ENCODE results near the gene PRTFDC1.
"Not testable (repeated sequence)": the region's sequence is repeated elsewhere in the genome, so short reads cannot be mapped to it uniquely, and the experiment has no call there.

The PRTFDC1 gene

GRCh38 chr10:24920907-24921881 is 31.2 kb downstream of the PRTFDC1 start:
- Histone ChIP-seq H3K4me3 (ENCODE audit: low read depth in 1 of 2, low read length in 2 of 2) (no peak overlapping the region), H3K4me1 (ENCODE audit: control insufficient read depth in 1 of 2, insufficient read depth in 2 of 2, low read length in 2 of 2) (peaks cover 0 to 3% of the 10 kb centered on the region in 2 donors), H3K9me3 (ENCODE audit: control insufficient read depth in 1 of 2, low read length in 2 of 2) (no peaks in the 10 kb centered on the region), H3K36me3 (ENCODE audit: control insufficient read depth in 1 of 2, insufficient read depth in 2 of 2, low read length in 2 of 2) (no peaks in the 10 kb centered on the region), H3K27ac (ENCODE audit: low read depth, low read length) (no peak overlapping the region), H3K9ac (ENCODE audit: low read depth in 1 of 2, low read length in 2 of 2) (no peak overlapping the region), H3K27me3 (ENCODE audit: control insufficient read depth in 1 of 2, insufficient read depth in 2 of 2, low read length in 2 of 2) (no peaks in the 10 kb centered on the region)

- not testable (repeated sequence) for H3K4me1 ChIP-seq (ENCODE audit: control insufficient read depth in 1 of 2, insufficient read depth in 2 of 2, low read length in 2 of 2); H3K27ac ChIP-seq (ENCODE audit: low read depth, low read length); H3K27me3 ChIP-seq (ENCODE audit: control insufficient read depth in 1 of 2, insufficient read depth in 2 of 2, low read length in 2 of 2)
These were observed 32.2 kb downstream of the PRTFDC1 start for GRCh38 chr10:24920192-24920591.

GRCh38 chr10:24919629-24920028 is 32.8 kb downstream of the PRTFDC1 start:
- not testable (repeated sequence) for H3K36me3 ChIP-seq (ENCODE audit: control insufficient read depth in 1 of 2, insufficient read depth in 2 of 2, low read length in 2 of 2); H3K9ac ChIP-seq (ENCODE audit: low read depth in 1 of 2, low read length in 2 of 2); H3K9me3 ChIP-seq (ENCODE audit: control insufficient read depth in 1 of 2, low read length in 2 of 2); H3K27ac ChIP-seq (ENCODE audit: low read depth, low read length); H3K4me1 ChIP-seq (ENCODE audit: control insufficient read depth in 1 of 2, insufficient read depth in 2 of 2, low read length in 2 of 2); H3K4me3 ChIP-seq (ENCODE audit: low read depth in 1 of 2, low read length in 2 of 2); H3K27me3 ChIP-seq (ENCODE audit: control insufficient read depth in 1 of 2, insufficient read depth in 2 of 2, low read length in 2 of 2)

More at GRCh38 chr10:24920192-24920591, 32.2 kb downstream of the PRTFDC1 start:
- H3K36me3 ChIP-seq (ENCODE audit: control insufficient read depth in 1 of 2, insufficient read depth in 2 of 2, low read length in 2 of 2); H3K4me3 ChIP-seq (ENCODE audit: low read depth in 1 of 2, low read length in 2 of 2); H3K9ac ChIP-seq (ENCODE audit: low read depth in 1 of 2, low read length in 2 of 2); H3K9me3 ChIP-seq (ENCODE audit: control insufficient read depth in 1 of 2, low read length in 2 of 2): not testable (repeated sequence)

- Histone ChIP-seq H3K36me3 (ENCODE audit: control insufficient read depth in 1 of 2, insufficient read depth in 2 of 2, low read length in 2 of 2) (no peaks in the 10 kb centered on the region), H3K4me1 (ENCODE audit: control insufficient read depth in 1 of 2, insufficient read depth in 2 of 2, low read length in 2 of 2) (peaks cover 0 to 9% of the 10 kb centered on the region in 2 donors), H3K9me3 (ENCODE audit: control insufficient read depth in 1 of 2, low read length in 2 of 2) (no peaks in the 10 kb centered on the region), H3K4me3 (ENCODE audit: low read depth in 1 of 2, low read length in 2 of 2) (no peak overlapping the region), H3K9ac (ENCODE audit: low read depth in 1 of 2, low read length in 2 of 2) (no peak overlapping the region), H3K27me3 (ENCODE audit: control insufficient read depth in 1 of 2, insufficient read depth in 2 of 2, low read length in 2 of 2) (no peaks in the 10 kb centered on the region), H3K27ac (ENCODE audit: low read depth, low read length) (no peak overlapping the region)
These were observed 34.4 kb downstream of the PRTFDC1 start for GRCh38 chr10:24917979-24918378.

- no peak overlapping the region for H3K27ac ChIP-seq (ENCODE audit: low read depth, low read length)
- H3K27me3 ChIP-seq (ENCODE audit: control insufficient read depth in 1 of 2, insufficient read depth in 2 of 2, low read length in 2 of 2) = no peaks in the 10 kb centered on the region
- H3K36me3 ChIP-seq (ENCODE audit: control insufficient read depth in 1 of 2, insufficient read depth in 2 of 2, low read length in 2 of 2) = no peaks in the 10 kb centered on the region
- H3K9me3 ChIP-seq (ENCODE audit: control insufficient read depth in 1 of 2, low read length in 2 of 2) = no peaks in the 10 kb centered on the region
- H3K9ac ChIP-seq (ENCODE audit: low read depth in 1 of 2, low read length in 2 of 2) = no peak overlapping the region
- peaks cover 0 to 9% of the 10 kb centered on the region in 2 donors for H3K4me1 ChIP-seq (ENCODE audit: control insufficient read depth in 1 of 2, insufficient read depth in 2 of 2, low read length in 2 of 2)
- H3K4me3 ChIP-seq (ENCODE audit: low read depth in 1 of 2, low read length in 2 of 2) = no peak overlapping the region
These were observed 34.9 kb downstream of the PRTFDC1 start for GRCh38 chr10:24917493-24917892.

GRCh38 chr10:24916365-24916764 is 36.0 kb downstream of the PRTFDC1 start:
- Histone ChIP-seq H3K9me3 (ENCODE audit: control insufficient read depth in 1 of 2, low read length in 2 of 2) (no peaks in the 10 kb centered on the region), H3K9ac (ENCODE audit: low read depth in 1 of 2, low read length in 2 of 2) (no peak overlapping the region), H3K4me1 (ENCODE audit: control insufficient read depth in 1 of 2, insufficient read depth in 2 of 2, low read length in 2 of 2) (peaks cover 0 to 9% of the 10 kb centered on the region in 2 donors), H3K27me3 (ENCODE audit: control insufficient read depth in 1 of 2, insufficient read depth in 2 of 2, low read length in 2 of 2) (no peaks in the 10 kb centered on the region), H3K27ac (ENCODE audit: low read depth, low read length) (no peak overlapping the region), H3K4me3 (ENCODE audit: low read depth in 1 of 2, low read length in 2 of 2) (no peak overlapping the region), H3K36me3 (ENCODE audit: control insufficient read depth in 1 of 2, insufficient read depth in 2 of 2, low read length in 2 of 2) (no peaks in the 10 kb centered on the region)

- H3K4me1 ChIP-seq (ENCODE audit: control insufficient read depth in 1 of 2, insufficient read depth in 2 of 2, low read length in 2 of 2) = peaks cover 0 to 9% of the 10 kb centered on the region in 2 donors
- H3K4me3 ChIP-seq (ENCODE audit: low read depth in 1 of 2, low read length in 2 of 2) = no peak overlapping the region
- H3K27me3 ChIP-seq (ENCODE audit: control insufficient read depth in 1 of 2, insufficient read depth in 2 of 2, low read length in 2 of 2) = no peaks in the 10 kb centered on the region
- H3K9ac ChIP-seq (ENCODE audit: low read depth in 1 of 2, low read length in 2 of 2) = no peak overlapping the region
- H3K36me3 ChIP-seq (ENCODE audit: control insufficient read depth in 1 of 2, insufficient read depth in 2 of 2, low read length in 2 of 2) = no peaks in the 10 kb centered on the region
- no peaks in the 10 kb centered on the region for H3K9me3 ChIP-seq (ENCODE audit: control insufficient read depth in 1 of 2, low read length in 2 of 2)
- no peak overlapping the region for H3K27ac ChIP-seq (ENCODE audit: low read depth, low read length)
These were observed 37.1 kb downstream of the PRTFDC1 start for GRCh38 chr10:24915304-24915703.

GRCh38 chr10:24914148-24914547 is 38.3 kb downstream of the PRTFDC1 start:
- no peak overlapping the region for H3K27ac ChIP-seq (ENCODE audit: low read depth, low read length)
- H3K27me3 ChIP-seq (ENCODE audit: control insufficient read depth in 1 of 2, insufficient read depth in 2 of 2, low read length in 2 of 2) = no peaks in the 10 kb centered on the region
- H3K4me1 ChIP-seq (ENCODE audit: control insufficient read depth in 1 of 2, insufficient read depth in 2 of 2, low read length in 2 of 2) = peaks cover 0 to 10% of the 10 kb centered on the region in 2 donors
- no peaks in the 10 kb centered on the region for H3K36me3 ChIP-seq (ENCODE audit: control insufficient read depth in 1 of 2, insufficient read depth in 2 of 2, low read length in 2 of 2)
- H3K9ac ChIP-seq (ENCODE audit: low read depth in 1 of 2, low read length in 2 of 2) = no peak overlapping the region
- H3K4me3 ChIP-seq (ENCODE audit: low read depth in 1 of 2, low read length in 2 of 2) = no peak overlapping the region
- no peaks in the 10 kb centered on the region for H3K9me3 ChIP-seq (ENCODE audit: control insufficient read depth in 1 of 2, low read length in 2 of 2)

GRCh38 chr10:24912215-24912614 is 40.2 kb downstream of the PRTFDC1 start:
- peaks cover 5 to 18% of the 10 kb centered on the region in 2 donors for H3K4me1 ChIP-seq (ENCODE audit: control insufficient read depth in 1 of 2, insufficient read depth in 2 of 2, low read length in 2 of 2)
- H3K4me3 ChIP-seq (ENCODE audit: low read depth in 1 of 2, low read length in 2 of 2) = no peak overlapping the region
- H3K9me3 ChIP-seq (ENCODE audit: control insufficient read depth in 1 of 2, low read length in 2 of 2) = no peaks in the 10 kb centered on the region
- no peaks in the 10 kb centered on the region for H3K36me3 ChIP-seq (ENCODE audit: control insufficient read depth in 1 of 2, insufficient read depth in 2 of 2, low read length in 2 of 2)
- H3K9ac ChIP-seq (ENCODE audit: low read depth in 1 of 2, low read length in 2 of 2) = no peak overlapping the region
- no peaks in the 10 kb centered on the region for H3K27me3 ChIP-seq (ENCODE audit: control insufficient read depth in 1 of 2, insufficient read depth in 2 of 2, low read length in 2 of 2)
- no peak overlapping the region for H3K27ac ChIP-seq (ENCODE audit: low read depth, low read length)

- no peak overlapping the region for H3K27ac ChIP-seq (ENCODE audit: low read depth, low read length)
- no peaks in the 10 kb centered on the region for H3K36me3 ChIP-seq (ENCODE audit: control insufficient read depth in 1 of 2, insufficient read depth in 2 of 2, low read length in 2 of 2)
- H3K27me3 ChIP-seq (ENCODE audit: control insufficient read depth in 1 of 2, insufficient read depth in 2 of 2, low read length in 2 of 2) = no peaks in the 10 kb centered on the region
- no peak overlapping the region for H3K9ac ChIP-seq (ENCODE audit: low read depth in 1 of 2, low read length in 2 of 2)
- H3K4me1 ChIP-seq (ENCODE audit: control insufficient read depth in 1 of 2, insufficient read depth in 2 of 2, low read length in 2 of 2) = peaks cover 5 to 13% of the 10 kb centered on the region in 2 donors
- H3K9me3 ChIP-seq (ENCODE audit: control insufficient read depth in 1 of 2, low read length in 2 of 2) = no peaks in the 10 kb centered on the region
- no peak overlapping the region for H3K4me3 ChIP-seq (ENCODE audit: low read depth in 1 of 2, low read length in 2 of 2)
These were observed 41.4 kb downstream of the PRTFDC1 start for GRCh38 chr10:24911029-24911428.
